Mucosa of stomach (tissue), 1 donor: Measurements from ENCODE around the gene VSIG2.

Source experiments
- H3K27me3 ChIP-seq: one replicate; pipeline ENCODE4 v1.7.0; 2013; ENCODE audit warnings: mild to moderate bottlenecking, low read length; ENCODE audit not compliant: control insufficient read depth, insufficient read depth
- H3K36me3 ChIP-seq: one replicate; pipeline ENCODE4 v1.7.0; 2013; ENCODE audit warnings: low read length; ENCODE audit not compliant: control insufficient read depth, insufficient read depth
- H3K4me1 ChIP-seq: one replicate; pipeline ENCODE4 v1.7.0; 2013; ENCODE audit warnings: mild to moderate bottlenecking, low read length; ENCODE audit not compliant: control insufficient read depth, insufficient read depth
- H3K4me3 ChIP-seq: one replicate; pipeline ENCODE4 v1.7.0; 2013; ENCODE audit warnings: low read length
- H3K9ac ChIP-seq: one replicate; pipeline ENCODE4 v1.7.0; 2013; ENCODE audit warnings: mild to moderate bottlenecking, low read length, moderate library complexity
- H3K9me3 ChIP-seq: one replicate; pipeline ENCODE4 v1.7.0; 2013; ENCODE audit warnings: mild to moderate bottlenecking, low read length, moderate library complexity; ENCODE audit not compliant: control insufficient read depth
- donor health status: Pancreatic carcinoma.

The VSIG2 gene, protein sequence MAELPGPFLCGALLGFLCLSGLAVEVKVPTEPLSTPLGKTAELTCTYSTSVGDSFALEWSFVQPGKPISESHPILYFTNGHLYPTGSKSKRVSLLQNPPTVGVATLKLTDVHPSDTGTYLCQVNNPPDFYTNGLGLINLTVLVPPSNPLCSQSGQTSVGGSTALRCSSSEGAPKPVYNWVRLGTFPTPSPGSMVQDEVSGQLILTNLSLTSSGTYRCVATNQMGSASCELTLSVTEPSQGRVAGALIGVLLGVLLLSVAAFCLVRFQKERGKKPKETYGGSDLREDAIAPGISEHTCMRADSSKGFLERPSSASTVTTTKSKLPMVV

GRCh38 chr11:124751741-124752470 is at the start of gene VSIG2:
Gene VSIG2, minus strand, starts transcription at chr11:124752255. Its CDS starts 118 bp downstream, at chr11:124752137.
- peaks cover 50% of the 10 kb centered on the region for H3K4me1 ChIP-seq
- H3K4me3 ChIP-seq: peak within 1 kb of the TSS; percentile 61
- peaks cover 8% of the 10 kb centered on the region for H3K36me3 ChIP-seq
- H3K9ac ChIP-seq: peak within 1 kb of the TSS; percentile 97
- peaks cover 15% of the 10 kb centered on the region for H3K27me3 ChIP-seq
- no peaks in the 10 kb centered on the region for H3K9me3 ChIP-seq

- no peaks in the 10 kb centered on the region for H3K9me3 ChIP-seq
- no peaks in the 10 kb centered on the region for H3K27me3 ChIP-seq
- peak overlapping the region; percentile 81 for H3K4me3 ChIP-seq
- H3K36me3 ChIP-seq: no peaks in the 10 kb centered on the region
- peak overlapping the region; percentile 94 for H3K9ac ChIP-seq
- H3K4me1 ChIP-seq: peaks cover 9% of the 10 kb centered on the region
Measured at GRCh38 chr11:124801014-124801413, 49.0 kb upstream of the VSIG2 start.

DNA sequence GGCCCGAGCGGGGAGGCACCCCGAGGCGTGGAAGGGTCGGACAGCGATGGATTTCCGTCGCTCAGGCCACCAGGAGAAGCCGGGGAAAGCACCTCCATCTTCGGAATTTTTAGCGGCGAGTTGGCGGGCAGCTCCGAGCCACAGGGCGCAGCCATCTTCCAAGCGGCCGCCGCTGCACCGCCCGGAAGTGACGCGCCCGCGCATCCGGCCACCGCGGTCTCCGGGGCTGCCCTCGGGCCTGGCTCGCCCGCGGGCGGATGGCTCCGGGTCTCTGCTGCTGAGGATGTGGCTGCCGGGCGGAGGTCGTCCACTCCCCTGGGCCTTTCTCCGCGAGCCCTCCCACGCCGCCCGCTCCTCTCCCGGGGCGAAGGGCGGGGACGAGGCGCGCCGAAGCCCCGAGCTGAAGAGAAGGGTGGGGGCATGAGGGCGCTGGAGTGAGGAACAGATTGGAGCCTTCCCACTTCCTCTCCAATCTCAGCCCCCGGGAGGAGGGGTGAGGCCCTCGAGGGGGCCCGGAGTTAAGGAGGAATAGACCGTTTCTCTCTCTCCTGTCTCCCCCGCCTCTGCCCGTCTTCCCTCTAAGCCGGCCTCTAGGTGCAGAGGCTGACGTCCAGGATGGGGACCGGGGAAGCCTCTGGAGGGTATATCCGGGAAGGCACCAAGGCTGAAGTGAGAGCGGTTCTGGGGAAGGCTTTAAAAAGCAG is 48.3 kb upstream of the VSIG2 start, which contains the start of gene MSANTD2:
Gene MSANTD2 (minus strand): TSS at position 181 of the 704 bp plus-strand sequence. CDS start 26 bp downstream, at position 155.
- Histone ChIP-seq H3K27me3 (no peaks in the 10 kb centered on the region), H3K36me3 (no peaks in the 10 kb centered on the region), H3K9me3 (no peaks in the 10 kb centered on the region), H3K9ac (peak within 1 kb of the TSS; percentile 94), H3K4me1 (peaks cover 9% of the 10 kb centered on the region), H3K4me3 (peak within 1 kb of the TSS; percentile 81)

- H3K36me3 ChIP-seq: no peaks in the 10 kb centered on the region
- H3K4me1 ChIP-seq: peaks cover 9% of the 10 kb centered on the region
- peak overlapping the region; percentile 81 for H3K4me3 ChIP-seq
- H3K9me3 ChIP-seq: no peaks in the 10 kb centered on the region
- H3K27me3 ChIP-seq: no peaks in the 10 kb centered on the region
- H3K9ac ChIP-seq: peak overlapping the region; percentile 94
Measured at GRCh38 chr11:124799348-124800225, 47.5 kb upstream of the VSIG2 start.

DNA sequence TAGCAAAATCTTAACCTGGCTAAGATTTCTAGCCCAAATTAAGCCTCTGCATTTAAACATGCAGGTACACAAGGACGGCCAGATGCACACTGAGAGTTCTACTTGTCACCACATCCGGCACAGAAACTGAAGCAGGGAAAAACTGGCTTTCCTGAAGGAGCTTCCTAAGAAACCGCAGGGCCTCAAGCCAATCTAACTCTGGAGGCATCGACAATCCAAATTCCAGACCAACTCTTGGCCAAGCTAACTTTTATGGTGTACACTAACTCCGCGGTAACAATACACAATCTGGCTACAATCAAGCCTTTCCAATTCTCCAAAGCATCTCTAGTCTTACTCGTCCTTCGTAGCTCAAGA is 46.9 kb upstream of the VSIG2 start:
- Histone ChIP-seq H3K27me3 (no peaks in the 10 kb centered on the region), H3K9ac (peak overlapping the region; percentile 94), H3K9me3 (no peaks in the 10 kb centered on the region), H3K4me3 (peak overlapping the region; percentile 81), H3K4me1 (peaks cover 9% of the 10 kb centered on the region), H3K36me3 (no peaks in the 10 kb centered on the region)

GRCh38 chr11:124796312-124796711 is 44.3 kb upstream of the VSIG2 start:
- no peak overlapping the region for H3K4me3 ChIP-seq
- H3K9me3 ChIP-seq: no peaks in the 10 kb centered on the region
- no peaks in the 10 kb centered on the region for H3K36me3 ChIP-seq
- peaks cover 9% of the 10 kb centered on the region for H3K4me1 ChIP-seq
- no peaks in the 10 kb centered on the region for H3K27me3 ChIP-seq
- H3K9ac ChIP-seq: no peak overlapping the region

DNA sequence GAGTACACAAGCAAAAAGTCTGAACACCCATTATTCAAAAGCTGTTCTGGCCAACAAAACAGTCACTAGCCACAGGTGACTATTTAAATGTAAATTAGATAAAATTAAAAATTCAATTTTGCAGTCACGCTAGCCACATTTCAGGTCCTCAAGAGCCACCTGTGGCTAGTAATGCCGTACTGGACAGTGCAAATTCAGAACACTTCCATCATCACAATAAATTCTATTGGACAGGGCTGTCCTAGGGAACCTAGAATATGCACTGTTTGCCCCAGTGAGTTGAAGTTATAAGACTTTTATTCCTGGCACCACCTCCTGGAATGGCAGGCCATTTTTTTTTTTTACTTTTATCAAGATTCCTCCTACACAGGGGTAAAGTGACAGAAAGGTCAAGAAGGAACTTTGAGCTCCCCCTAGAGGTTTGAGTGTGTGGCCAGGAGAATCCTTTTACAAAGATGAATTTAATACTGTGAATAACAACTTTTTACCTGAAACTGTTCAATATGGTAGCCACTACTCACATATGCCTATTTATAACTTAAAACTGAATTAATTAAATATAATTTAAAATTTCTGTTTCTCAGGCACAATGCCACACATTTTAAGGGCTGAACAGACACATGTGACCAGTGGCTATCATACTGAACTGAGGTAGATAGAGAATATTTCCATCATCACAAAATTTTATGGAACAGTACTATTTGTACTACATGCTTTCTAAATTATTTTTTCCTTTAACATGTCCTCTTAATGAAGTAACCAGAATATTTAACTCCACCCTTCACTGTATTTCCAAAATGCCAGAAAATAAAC is 41.6 kb upstream of the VSIG2 start:
- H3K36me3 ChIP-seq: no peaks in the 10 kb centered on the region
- no peak overlapping the region for H3K4me3 ChIP-seq
- peaks cover 3% of the 10 kb centered on the region for H3K4me1 ChIP-seq
- no peaks in the 10 kb centered on the region for H3K9me3 ChIP-seq
- H3K9ac ChIP-seq: no peak overlapping the region
- H3K27me3 ChIP-seq: no peaks in the 10 kb centered on the region

DNA sequence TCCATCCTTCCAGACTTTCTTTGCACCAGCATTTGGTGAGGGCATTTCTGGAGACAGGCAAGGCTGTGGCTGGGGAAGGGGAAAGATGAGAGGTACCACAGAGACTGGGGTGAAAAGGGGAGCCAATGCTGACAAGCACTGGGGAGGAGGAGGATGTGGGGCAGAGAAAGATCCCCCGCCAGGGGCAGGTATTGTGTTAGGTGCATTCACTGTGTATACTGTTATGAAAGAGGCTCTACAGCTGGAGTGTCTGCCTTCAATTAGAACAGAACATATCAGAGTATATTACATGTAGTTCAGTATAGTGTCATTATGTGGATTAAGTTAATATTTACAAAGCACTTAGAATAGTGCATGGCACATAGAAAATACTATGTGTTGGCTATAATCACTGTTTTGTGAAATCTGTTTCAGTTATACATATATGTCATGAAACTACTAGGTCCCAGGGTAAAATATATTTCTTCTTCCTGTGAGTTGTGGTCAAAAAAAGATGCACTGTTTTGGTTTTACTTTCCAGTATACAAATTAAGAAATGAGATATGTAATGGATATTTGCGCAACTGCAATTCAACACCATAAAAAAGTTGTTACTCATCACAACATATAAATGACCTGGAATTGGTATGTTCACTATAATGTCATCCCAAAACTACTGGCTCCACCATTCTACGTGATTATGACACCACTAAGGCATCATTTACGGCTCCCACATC is 39.7 kb upstream of the VSIG2 start:
- Histone ChIP-seq H3K4me3 (no peak overlapping the region), H3K9me3 (no peaks in the 10 kb centered on the region), H3K27me3 (no peaks in the 10 kb centered on the region), H3K36me3 (no peaks in the 10 kb centered on the region), H3K9ac (no peak overlapping the region), H3K4me1 (no peaks in the 10 kb centered on the region)

DNA sequence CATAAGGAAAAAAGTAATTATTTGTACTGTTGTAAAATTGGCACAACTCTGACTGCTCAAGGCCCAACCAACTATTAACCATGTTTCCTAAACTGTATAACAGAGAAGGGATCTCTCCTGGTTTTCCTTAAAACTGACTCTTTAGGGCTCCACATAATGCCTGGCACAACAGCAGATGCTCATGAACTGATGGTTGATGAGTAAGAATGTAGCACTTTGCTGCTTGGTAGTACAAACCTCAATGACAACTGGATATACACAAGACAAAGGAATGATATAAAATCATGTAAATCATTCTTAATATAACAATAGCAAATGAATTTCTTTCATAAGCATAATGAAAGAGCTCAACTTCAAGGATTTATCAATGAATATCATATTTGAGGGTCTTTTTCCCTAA is 36.5 kb upstream of the VSIG2 start:
- Histone ChIP-seq H3K4me3 (no peak overlapping the region), H3K4me1 (peaks cover 6% of the 10 kb centered on the region), H3K9ac (no peak overlapping the region), H3K36me3 (no peaks in the 10 kb centered on the region), H3K27me3 (no peaks in the 10 kb centered on the region), H3K9me3 (no peaks in the 10 kb centered on the region)

- Histone ChIP-seq H3K4me1 (peaks cover 11% of the 10 kb centered on the region), H3K9me3 (no peaks in the 10 kb centered on the region), H3K9ac (no peak overlapping the region), H3K4me3 (no peak overlapping the region), H3K27me3 (no peaks in the 10 kb centered on the region), H3K36me3 (no peaks in the 10 kb centered on the region)
Measured at GRCh38 chr11:124784051-124784450, 32.0 kb upstream of the VSIG2 start.
